Fibroblast of lung (primary cell): ENCODE measurements around the gene CORO1A.
"Not testable (repeated sequence)": the region's sequence is repeated elsewhere in the genome, so short reads cannot be mapped to it uniquely, and the experiment has no call there.

ENCODE experiments used
- CTCF ChIP-seq, 2 donors: IDR thresholded peaks in 1 of 2; conservative IDR thresholded peaks in 1 of 2; 1 replicate in 1 of 2; 2 replicates in 1 of 2; pipeline ENCODE4 v1.5.1; 2011 to 2012; ENCODE audit warnings: low read length in 2 of 2, control low read depth in 1 of 2, inconsistent platforms in 1 of 2, low read depth in 1 of 2, mild to moderate bottlenecking in 1 of 2
- EZH2 ChIP-seq: IDR thresholded peaks from 2 replicates; pipeline ENCODE4 v1.5.1; 2012; ENCODE audit warnings: low read length, control low read depth, mild to moderate bottlenecking; ENCODE audit errors: missing control alignments

- TF ChIP-seq EZH2; CTCF (conservative IDR thresholded peaks at IDR 0.05 in 1 of 2, IDR thresholded peaks at IDR 0.05 in 1 of 2; ENCODE audit: low read depth in 1 of 2, low read length in 2 of 2): not testable (repeated sequence)
These were observed 33.7 kb downstream of the CORO1A start for GRCh38 chr16:30217082-30217481.
